Osteoblast (primary cell): ENCODE measurements around the gene RBM44. TPM values are rescaled to one million over a fixed set of nuclear protein-coding genes. Genes with fewer than 3 reads are reported as not detected.

ENCODE experiments used
- DNase-seq: peaks from one replicate; pipeline ENCODE4 v3.0.0; 2011; ENCODE audit warnings: low spot score, mixed read lengths; ENCODE audit not compliant: insufficient read length; ENCODE audit errors: missing footprints
- H2AFZ ChIP-seq: 2 replicates; pipeline ENCODE4 v1.6.0; 2011; ENCODE audit warnings: mild to moderate bottlenecking, low read length
- H3K27ac ChIP-seq: 2 replicates; pipeline ENCODE4 v1.5.1; 2011; ENCODE audit warnings: mild to moderate bottlenecking, low read depth, low read length, moderate library complexity
- H3K27me3 ChIP-seq: 2 replicates; pipeline ENCODE4 v1.6.0; 2012; ENCODE audit warnings: mild to moderate bottlenecking, control low read depth, inconsistent platforms, low read length, moderate library complexity; ENCODE audit not compliant: insufficient read depth
- H3K36me3 ChIP-seq: 2 replicates; pipeline ENCODE4 v1.5.1; 2011; ENCODE audit warnings: mild to moderate bottlenecking, low read length, control low read depth, moderate library complexity; ENCODE audit not compliant: insufficient read depth
- H3K4me1 ChIP-seq: 2 replicates; pipeline ENCODE4 v1.5.1; 2011; ENCODE audit warnings: mild to moderate bottlenecking, low read length, control low read depth, moderate library complexity; ENCODE audit not compliant: insufficient read depth
- H3K4me2 ChIP-seq: 2 replicates; pipeline ENCODE4 v1.6.0; 2011; ENCODE audit warnings: mild to moderate bottlenecking, low read length; ENCODE audit not compliant: insufficient read depth
- H3K4me3 ChIP-seq: fragments of 200-600 bp; sonication (generic); 3 replicates; pipeline ENCODE4 v1.5.1; 2012; ENCODE audit warnings: mild to moderate bottlenecking, low read length, inconsistent platforms; ENCODE audit not compliant: insufficient read depth
- H3K79me2 ChIP-seq: 2 replicates; pipeline ENCODE4 v1.6.0; 2012; ENCODE audit warnings: mild to moderate bottlenecking, low read length, control low read depth, inconsistent platforms; ENCODE audit not compliant: insufficient read depth
- H3K9me3 ChIP-seq: 2 replicates; pipeline ENCODE4 v1.5.1; 2011; ENCODE audit warnings: low read depth, low read length, control low read depth
- H4K20me1 ChIP-seq: 2 replicates; pipeline ENCODE4 v1.6.0; 2012; ENCODE audit warnings: mild to moderate bottlenecking, low read length, control low read depth; ENCODE audit not compliant: insufficient read depth
- CTCF ChIP-seq: IDR thresholded peaks from 2 replicates; pipeline ENCODE4 v1.5.1; 2011; ENCODE audit warnings: mild to moderate bottlenecking, low read depth, low read length, moderate library complexity; ENCODE audit errors: extremely low read depth
- total RNA-seq: library from RNA; depleted of rRNA; stranded (reverse); fragments of >200 nt; gene quantifications from 2 replicates; pipeline ENCODE4 v1.2.3, GENCODE V29; 2012

The RBM44 gene
- total RNA-seq, 1 donor: 0.72 TPM

- Histone ChIP-seq H3K4me1 (peaks cover 21% of the 10 kb centered on the region), H2AFZ (peak overlapping the region; percentile 68), H3K9me3 (no peaks in the 10 kb centered on the region), H3K4me3 (peak overlapping the region; percentile 72), H4K20me1 (no peaks in the 10 kb centered on the region), H3K36me3 (no peaks in the 10 kb centered on the region), H3K4me2 (peak overlapping the region; percentile 82), H3K79me2 (no peaks in the 10 kb centered on the region), H3K27me3 (peaks cover 8% of the 10 kb centered on the region), H3K27ac (no peak overlapping the region)
- DNase-seq: peak; percentile 57
- no peak for TF ChIP-seq CTCF
Measured at GRCh38 chr2:237860273-237860935, 61.8 kb downstream of the RBM44 start.

- Histone ChIP-seq H3K4me2 (no peak overlapping the region), H3K36me3 (no peaks in the 10 kb centered on the region), H3K27ac (no peak overlapping the region), H3K27me3 (peaks cover 4% of the 10 kb centered on the region), H4K20me1 (no peaks in the 10 kb centered on the region), H3K9me3 (no peaks in the 10 kb centered on the region), H3K4me3 (no peak overlapping the region), H2AFZ (no peak overlapping the region), H3K79me2 (no peaks in the 10 kb centered on the region), H3K4me1 (peaks cover 33% of the 10 kb centered on the region)
- TF ChIP-seq CTCF: no peak
- DNase-seq: peak; percentile 79
Measured at GRCh38 chr2:237861875-237862527, 63.4 kb downstream of the RBM44 start.

- H3K4me1 ChIP-seq: peaks cover 33% of the 10 kb centered on the region
- peak; percentile 55 for DNase-seq
Measured at GRCh38 chr2:237862528-237862895, 63.9 kb downstream of the RBM44 start.

More at GRCh38 chr2:237862528-237862895, 63.9 kb downstream of the RBM44 start:
- Histone ChIP-seq H4K20me1 (no peaks in the 10 kb centered on the region), H3K79me2 (no peaks in the 10 kb centered on the region), H3K27ac (no peak overlapping the region), H3K9me3 (no peaks in the 10 kb centered on the region), H3K4me2 (no peak overlapping the region), H3K4me3 (no peak overlapping the region), H3K36me3 (no peaks in the 10 kb centered on the region), H3K27me3 (peaks cover 4% of the 10 kb centered on the region), H2AFZ (no peak overlapping the region)
- TF ChIP-seq CTCF: no peak
